CD4-positive, alpha-beta T cell (primary cell): ENCODE measurements around the gene MYO18A. TPM values are rescaled to one million over a fixed set of nuclear protein-coding genes. Genes with fewer than 3 reads are reported as not detected.
"Not testable (repeated sequence)": the region's sequence is repeated elsewhere in the genome, so short reads cannot be mapped to it uniquely, and the experiment has no call there.

Experiments
- ATAC-seq: fragments of 200-7000 bp; cut with Tn5 transposase; one replicate; pipeline ENCODE4 v1.10.0; 2022; ENCODE audit warnings: mild to moderate bottlenecking; ENCODE audit not compliant: poor library complexity
- CTCF ChIA-PET: fragments of 350-600 bp; sonication (Branson Sonifier 250); formaldehyde crosslinking; loops from one replicate; lab custom pipeline; 2021; ENCODE audit warnings: antibody characterized with exemption, inconsistent platforms; lab: Charles Lee
- POLR2A ChIA-PET: fragments of 350-600 bp; sonication (Branson Sonifier 250); formaldehyde crosslinking; loops from one replicate; lab custom pipeline; 2021; ENCODE audit warnings: antibody characterized with exemption, inconsistent platforms; lab: Charles Lee
- DNase-seq, 14 experiments: peaks; one replicate each; pipeline ENCODE4 v3.0.0-alpha.2; 2013 to 2020; ENCODE audit warnings: mixed read lengths in 2 of 14
- H3K27ac ChIP-seq, 2 donors: one replicate each; pipeline versions ENCODE4 v1.5.1 to v1.7.0; 2013; ENCODE audit warnings: low read length in 2 of 2, low read depth in 1 of 2, mild to moderate bottlenecking in 1 of 2
- H3K27me3 ChIP-seq, 2 experiments: 1 replicate in 1 of 2; 2 replicates in 1 of 2; pipeline versions ENCODE4 v1.6.1 to v1.7.0; 2013; ENCODE audit warnings: low read length in 2 of 2, control low read depth in 1 of 2, mild to moderate bottlenecking in 1 of 2, moderate library complexity in 1 of 2; ENCODE audit not compliant: insufficient read depth in 2 of 2, control insufficient read depth in 1 of 2
- H3K36me3 ChIP-seq: one replicate; pipeline ENCODE4 v1.6.1; 2013; ENCODE audit warnings: low read length, control low read depth; ENCODE audit not compliant: insufficient read depth
- H3K4me1 ChIP-seq: one replicate; pipeline ENCODE4 v1.6.1; 2013; ENCODE audit warnings: low read length, control low read depth; ENCODE audit not compliant: insufficient read depth
- H3K4me3 ChIP-seq: one replicate; pipeline ENCODE4 v1.5.1; 2013; ENCODE audit warnings: mild to moderate bottlenecking, low read length, moderate library complexity
- H3K9me3 ChIP-seq, 2 experiments: 1 replicate in 1 of 2; 2 replicates in 1 of 2; pipeline versions ENCODE4 v1.6.1 to v1.7.0; 2013; ENCODE audit warnings: low read length in 2 of 2, mild to moderate bottlenecking in 2 of 2, control low read depth in 1 of 2, moderate library complexity in 1 of 2; ENCODE audit not compliant: control insufficient read depth in 1 of 2, insufficient read depth in 1 of 2
- H3K27ac Mint-ChIP-seq: one replicate; pipeline ENCODE4 v1.8.0; 2020; ENCODE audit warnings: mixed read lengths
- H3K27me3 Mint-ChIP-seq: one replicate; pipeline ENCODE4 v1.8.0; 2021; ENCODE audit warnings: mixed read lengths
- H3K36me3 Mint-ChIP-seq: one replicate; pipeline ENCODE4 v1.8.0; 2021; ENCODE audit warnings: low read depth, mixed read lengths
- H3K4me1 Mint-ChIP-seq: one replicate; pipeline ENCODE4 v1.8.0; 2021; ENCODE audit warnings: low read depth, mixed read lengths
- H3K4me3 Mint-ChIP-seq: one replicate; pipeline ENCODE4 v1.8.0; 2020; ENCODE audit warnings: mild to moderate bottlenecking, mixed read lengths
- H3K9me3 Mint-ChIP-seq: one replicate; pipeline ENCODE4 v1.8.0; 2020; ENCODE audit warnings: mixed read lengths
- intact Hi-C, 2 experiments: fragments of 100-400 bp; cut with DNase I in 1 of 2; cut with micrococcal nuclease in 1 of 2; formaldehyde crosslinking; loops; one replicate each; pipeline versions ENCODE4 v1.15.1 to v1.9.0; 2023 to 2025; cut with DNase I, micrococcal nuclease
- total RNA-seq, 174 experiments: library from RNA in 2 of 174; stranded (reverse) in 2 of 174; gene quantifications; one replicate each; pipeline ENCODE4 v1.2.3 and lab custom pipeline; 2021 to 2026
- TF ChIP-seq, protein P1 (sequence below): fragments of 200-600 bp; IDR thresholded peaks from one replicate; pipeline ENCODE4 v1.8.0; 2022; ENCODE audit warnings: antibody characterized with exemption, mild to moderate bottlenecking

Gene MYO18A
- total RNA-seq, 2 experiments from 2014 or later: 87.0 to 90.1 TPM

DNA sequence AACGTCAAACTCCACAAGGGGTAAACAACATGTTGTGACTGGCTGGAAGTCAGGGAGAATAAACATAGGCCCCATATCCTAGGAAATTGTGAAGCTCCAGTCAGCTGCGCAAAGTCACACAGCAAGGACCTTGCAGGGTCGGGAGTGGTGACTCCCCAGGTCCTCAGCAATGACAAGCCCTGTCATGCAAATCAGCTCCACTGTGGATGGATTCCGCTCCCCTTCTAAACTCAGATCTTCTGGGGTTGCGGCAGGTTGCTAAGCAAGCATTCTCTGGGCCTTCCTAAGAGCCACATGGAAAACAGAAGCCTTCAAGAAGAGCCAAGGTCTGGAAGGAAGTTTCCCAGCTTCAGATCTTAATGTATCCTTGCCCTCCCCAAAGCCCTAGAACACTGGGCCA, 28.9 kb upstream of the MYO18A start:
- Mint-ChIP-seq H3K36me3 (no peaks in the 10 kb centered on the region), H3K27me3 (peaks cover 2% of the 10 kb centered on the region), H3K9me3 (no peaks in the 10 kb centered on the region), H3K4me3 (no peak overlapping the region), H3K4me1 (no peaks in the 10 kb centered on the region), H3K27ac (no peak overlapping the region)
- no peak for DNase-seq
- Histone ChIP-seq H3K27me3 (no peaks in the 10 kb centered on the region), H3K4me1 (no peaks in the 10 kb centered on the region), H3K4me3 (no peak overlapping the region), H3K36me3 (no peaks in the 10 kb centered on the region), H3K9me3 (no peaks in the 10 kb centered on the region), H3K27ac (no peak overlapping the region)
- ATAC-seq: no peak
- TF ChIP-seq, protein P1, sequence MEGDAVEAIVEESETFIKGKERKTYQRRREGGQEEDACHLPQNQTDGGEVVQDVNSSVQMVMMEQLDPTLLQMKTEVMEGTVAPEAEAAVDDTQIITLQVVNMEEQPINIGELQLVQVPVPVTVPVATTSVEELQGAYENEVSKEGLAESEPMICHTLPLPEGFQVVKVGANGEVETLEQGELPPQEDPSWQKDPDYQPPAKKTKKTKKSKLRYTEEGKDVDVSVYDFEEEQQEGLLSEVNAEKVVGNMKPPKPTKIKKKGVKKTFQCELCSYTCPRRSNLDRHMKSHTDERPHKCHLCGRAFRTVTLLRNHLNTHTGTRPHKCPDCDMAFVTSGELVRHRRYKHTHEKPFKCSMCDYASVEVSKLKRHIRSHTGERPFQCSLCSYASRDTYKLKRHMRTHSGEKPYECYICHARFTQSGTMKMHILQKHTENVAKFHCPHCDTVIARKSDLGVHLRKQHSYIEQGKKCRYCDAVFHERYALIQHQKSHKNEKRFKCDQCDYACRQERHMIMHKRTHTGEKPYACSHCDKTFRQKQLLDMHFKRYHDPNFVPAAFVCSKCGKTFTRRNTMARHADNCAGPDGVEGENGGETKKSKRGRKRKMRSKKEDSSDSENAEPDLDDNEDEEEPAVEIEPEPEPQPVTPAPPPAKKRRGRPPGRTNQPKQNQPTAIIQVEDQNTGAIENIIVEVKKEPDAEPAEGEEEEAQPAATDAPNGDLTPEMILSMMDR: no peak
- intact Hi-C loops: no loop called here
- ChIA-PET CTCF (interaction anchor here (1.8 kb wide), 1 partner anchor 60 kb away, joined by 6 read pairs; no protein-coding TSS in a partner anchor), POLR2A (no interaction called here)

DNA sequence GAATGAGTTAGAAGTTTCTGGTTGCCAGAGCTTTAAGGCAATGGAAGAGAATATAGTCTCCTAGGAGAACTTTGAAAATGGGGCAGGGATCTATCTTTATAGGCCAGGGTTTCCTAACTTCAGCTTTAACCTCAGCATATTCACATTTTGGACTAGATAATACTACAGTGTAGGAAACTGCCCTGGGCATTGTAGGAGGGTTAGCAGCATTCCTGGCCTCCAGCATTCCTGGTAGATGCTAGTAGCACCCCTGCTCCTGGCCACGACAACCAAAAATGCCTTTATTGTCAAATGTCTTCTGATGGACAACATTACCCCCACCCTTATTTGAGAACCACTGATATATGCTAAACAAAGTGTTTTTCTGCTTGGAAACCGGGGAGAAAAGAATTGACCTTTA, 27.8 kb upstream of the MYO18A start:
- H3K27me3 Mint-ChIP-seq: peaks cover 5% of the 10 kb centered on the region
- ChIA-PET CTCF (no interaction called here), POLR2A (no interaction called here)
- intact Hi-C loops: no loop called here
- no peaks in the 10 kb centered on the region for H3K9me3 Mint-ChIP-seq
- Histone ChIP-seq H3K9me3 (no peaks in the 10 kb centered on the region), H3K4me1 (no peaks in the 10 kb centered on the region), H3K36me3 (no peaks in the 10 kb centered on the region), H3K27me3 (no peaks in the 10 kb centered on the region), H3K27ac (no peak overlapping the region), H3K4me3 (no peak overlapping the region)
- no peaks in the 10 kb centered on the region for H3K4me1 Mint-ChIP-seq
- DNase-seq (no peak), ATAC-seq (no peak)
- no peak overlapping the region for H3K4me3 Mint-ChIP-seq
- no peak overlapping the region for H3K27ac Mint-ChIP-seq
- TF ChIP-seq, protein P1: no peak
- no peaks in the 10 kb centered on the region for H3K36me3 Mint-ChIP-seq

DNA sequence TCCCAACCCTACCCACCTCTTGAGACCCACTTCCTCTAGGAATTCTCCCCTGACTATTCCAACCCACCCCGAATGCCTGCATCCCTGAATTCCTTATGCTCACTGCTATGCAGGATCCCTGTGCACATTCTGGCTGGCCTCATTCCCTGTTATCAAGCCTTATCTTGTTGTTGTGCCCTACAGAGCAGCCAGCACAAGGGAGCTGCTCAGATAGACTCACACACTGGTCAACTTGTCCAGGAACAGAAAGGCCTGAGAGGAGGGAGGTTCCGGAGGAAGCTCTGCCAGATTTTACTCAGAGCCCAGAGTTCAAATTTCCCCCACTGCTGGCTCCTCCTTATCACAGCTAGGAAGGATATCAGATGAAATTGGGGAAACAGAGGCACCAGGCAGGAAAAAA, 24.8 kb upstream of the MYO18A start:
- no peak for DNase-seq
- Histone ChIP-seq H3K27ac (no peak overlapping the region), H3K4me1 (no peaks in the 10 kb centered on the region), H3K36me3 (no peaks in the 10 kb centered on the region), H3K9me3 (no peaks in the 10 kb centered on the region), H3K27me3 (no peaks in the 10 kb centered on the region), H3K4me3 (no peak overlapping the region)
- TF ChIP-seq, protein P1: no peak
- ChIA-PET POLR2A (no interaction called here), CTCF (interaction anchor here (1.0 to 1.5 kb wide), 2 partner anchors 25 to 56 kb away, joined by 4 read pairs; partner anchors contain the start of gene MYO18A)
- no peaks in the 10 kb centered on the region for H3K36me3 Mint-ChIP-seq
- intact Hi-C loops: no loop called here
- H3K4me1 Mint-ChIP-seq: no peaks in the 10 kb centered on the region
- H3K27me3 Mint-ChIP-seq: peaks cover 5% of the 10 kb centered on the region
- no peaks in the 10 kb centered on the region for H3K9me3 Mint-ChIP-seq
- H3K4me3 Mint-ChIP-seq: no peak overlapping the region
- ATAC-seq: no peak
- H3K27ac Mint-ChIP-seq: no peak overlapping the region

DNA sequence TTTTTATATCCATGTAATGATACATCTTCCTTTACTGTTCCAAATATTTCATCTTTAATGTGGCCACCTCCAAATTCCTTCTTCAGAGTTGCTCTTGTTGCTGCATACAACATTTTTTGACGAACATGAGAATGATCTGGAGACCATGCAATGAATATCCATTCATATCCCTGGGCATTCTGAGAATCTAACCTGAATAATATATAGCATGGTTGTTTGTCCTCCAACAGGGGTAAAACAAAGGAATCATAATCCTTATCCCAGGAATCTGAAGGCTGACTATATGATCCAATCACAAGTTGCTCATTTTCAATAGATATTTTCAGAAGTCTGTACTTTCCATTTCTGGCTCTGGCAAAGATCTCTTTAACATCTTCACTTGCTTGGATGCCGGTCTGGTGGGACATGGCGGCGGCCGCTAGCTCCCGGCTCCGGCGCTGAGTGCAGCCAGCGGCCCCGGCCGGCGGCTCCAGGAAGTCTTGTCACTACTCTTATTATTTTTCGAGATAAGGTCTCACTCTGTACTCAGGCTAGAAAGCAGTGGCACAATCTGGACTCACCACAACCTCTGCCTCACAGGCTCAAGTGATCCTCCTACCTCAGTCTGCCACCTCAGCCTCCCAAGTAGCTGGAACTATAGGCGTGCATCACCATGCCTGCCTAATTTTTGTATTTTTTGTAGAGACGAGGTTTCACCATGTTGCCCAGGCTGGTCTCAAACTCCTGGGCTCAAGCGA, 24.0 kb upstream of the MYO18A start:
- H3K36me3 ChIP-seq, H3K27ac Mint-ChIP-seq, H3K36me3 Mint-ChIP-seq, H3K4me1 ChIP-seq, intact Hi-C loops, H3K27me3 Mint-ChIP-seq, DNase-seq, H3K4me3 ChIP-seq, POLR2A ChIA-PET, H3K27ac ChIP-seq, ATAC-seq, H3K9me3 Mint-ChIP-seq, H3K4me1 Mint-ChIP-seq, H3K4me3 Mint-ChIP-seq, H3K9me3 ChIP-seq, H3K27me3 ChIP-seq: not testable (repeated sequence)
- CTCF ChIA-PET: interaction anchor here (1.5 kb wide), 1 partner anchor 55 kb away, joined by 4 read pairs; no protein-coding TSS in a partner anchor
